NT2/D1 (cell line): ENCODE measurements around the gene CCDC86.

ENCODE experiments used
- YY1 ChIP-seq: IDR thresholded peaks from 2 replicates; pipeline ENCODE4 v1.6.1; 2011; ENCODE audit not compliant: insufficient read length, insufficient read depth
- ZNF274 ChIP-seq: IDR thresholded peaks from 2 replicates; pipeline ENCODE4 v1.6.1; 2011; ENCODE audit warnings: mild to moderate bottlenecking, low read depth, low read length

- no peak for TF ChIP-seq YY1
- no peak for TF ChIP-seq ZNF274
Measured at GRCh38 chr11:60849641-60850520, 8.0 kb downstream of the CCDC86 start.
